ENCODE measurements around the gene CNGB1. TPM values are rescaled to one million over a fixed set of nuclear protein-coding genes. Genes with fewer than 3 reads are reported as not detected.
A peak's percentile ranks its signal among the peaks of the same experiment; 100 is the strongest.
"Not testable (repeated sequence)": the region's sequence is repeated elsewhere in the genome, so short reads cannot be mapped to it uniquely, and the experiment has no call there.

The CNGB1 gene
- total RNA-seq, 1 experiment from 2014 or later: not detected

- peaks cover 6% of the 10 kb centered on the region for H3K36me3 Mint-ChIP-seq (ENCODE audit: insufficient read depth, unreplicated experiment)
- BruUV-seq (replicated peaks): no TSS peak
- TF ChIP-seq CTCF (IDR thresholded peaks at IDR 0.05; ENCODE audit: unreplicated experiment): no peak
- peak; percentile 28 for DNase-seq (ENCODE audit: unreplicated experiment)
- intact Hi-C loops (cut with micrococcal nuclease): no loop called here
- ChIA-PET CTCF (interaction anchor here (0.8 to 1.8 kb wide), 6 partner anchors 12 to 343 kb away, joined by 3 to 5 read pairs (median 4); partner anchors contain the start of gene ZNF319), POLR2A (no interaction called here)
- no peaks in the 10 kb centered on the region for H3K9me3 Mint-ChIP-seq (ENCODE audit: unreplicated experiment)
- H3K27ac Mint-ChIP-seq (ENCODE audit: low read depth, unreplicated experiment): no peak overlapping the region
- no peaks in the 10 kb centered on the region for H3K27me3 Mint-ChIP-seq (ENCODE audit: insufficient read depth, unreplicated experiment)
- H3K4me3 Mint-ChIP-seq (ENCODE audit: unreplicated experiment): no peak overlapping the region
- peaks cover 26% of the 10 kb centered on the region for H3K4me1 Mint-ChIP-seq (ENCODE audit: insufficient read depth, unreplicated experiment)
Observed at GRCh38 chr16:57918994-57919393, 51.9 kb downstream of the CNGB1 start.

- no peak for DNase-seq (ENCODE audit: unreplicated experiment)
- TF ChIP-seq CTCF (IDR thresholded peaks at IDR 0.05; ENCODE audit: unreplicated experiment): no peak
- BruUV-seq (replicated peaks): no TSS peak
- Mint-ChIP-seq H3K27ac (ENCODE audit: low read depth, unreplicated experiment) (no peak overlapping the region), H3K4me1 (ENCODE audit: insufficient read depth, unreplicated experiment) (peaks cover 22% of the 10 kb centered on the region), H3K9me3 (ENCODE audit: unreplicated experiment) (no peaks in the 10 kb centered on the region), H3K4me3 (ENCODE audit: unreplicated experiment) (no peak overlapping the region), H3K36me3 (ENCODE audit: insufficient read depth, unreplicated experiment) (peaks cover 6% of the 10 kb centered on the region), H3K27me3 (ENCODE audit: insufficient read depth, unreplicated experiment) (no peaks in the 10 kb centered on the region)
- intact Hi-C loops (cut with micrococcal nuclease): no loop called here
- POLR2A ChIA-PET: no interaction called here
- CTCF ChIA-PET: interaction anchor here (0.9 to 1.8 kb wide), 3 partner anchors 12 to 342 kb away, joined by 3 to 4 read pairs (median 3); no protein-coding TSS in a partner anchor
Observed at GRCh38 chr16:57918444-57918843, 52.5 kb downstream of the CNGB1 start.

GRCh38 chr16:57917929-57918328 lies 53.0 kb downstream of the CNGB1 start:
- H3K4me3 Mint-ChIP-seq (ENCODE audit: unreplicated experiment); POLR2A ChIA-PET; H3K36me3 Mint-ChIP-seq (ENCODE audit: insufficient read depth, unreplicated experiment); BruUV-seq (replicated peaks); DNase-seq (ENCODE audit: unreplicated experiment); intact Hi-C loops (cut with micrococcal nuclease); H3K9me3 Mint-ChIP-seq (ENCODE audit: unreplicated experiment); H3K27me3 Mint-ChIP-seq (ENCODE audit: insufficient read depth, unreplicated experiment); H3K27ac Mint-ChIP-seq (ENCODE audit: low read depth, unreplicated experiment): not testable (repeated sequence)
- CTCF ChIA-PET: interaction anchor here (1.3 to 1.8 kb wide), 2 partner anchors 11 to 12 kb away, joined by 3 to 4 read pairs; no protein-coding TSS in a partner anchor
- H3K4me1 Mint-ChIP-seq (ENCODE audit: insufficient read depth, unreplicated experiment): peaks cover 22% of the 10 kb centered on the region

- H3K4me3 Mint-ChIP-seq (ENCODE audit: unreplicated experiment): peak overlapping the region; percentile 52
- intact Hi-C loops (cut with micrococcal nuclease): not testable (repeated sequence)
- BruUV-seq (replicated peaks): TSS peak; percentile 63
Observed at GRCh38 chr16:57917489-57917888, 53.4 kb downstream of the CNGB1 start.

GRCh38 chr16:57916735-57917438 lies 54.0 kb downstream of the CNGB1 start:
- H3K27me3 Mint-ChIP-seq (ENCODE audit: insufficient read depth, unreplicated experiment): no peaks in the 10 kb centered on the region
- H3K9me3 Mint-ChIP-seq (ENCODE audit: unreplicated experiment): no peaks in the 10 kb centered on the region
- no peak for TF ChIP-seq CTCF (IDR thresholded peaks at IDR 0.05; ENCODE audit: unreplicated experiment)
- peaks cover 25% of the 10 kb centered on the region for H3K4me1 Mint-ChIP-seq (ENCODE audit: insufficient read depth, unreplicated experiment)
- DNase-seq (ENCODE audit: unreplicated experiment): peak; percentile 54
- peaks cover 6% of the 10 kb centered on the region for H3K36me3 Mint-ChIP-seq (ENCODE audit: insufficient read depth, unreplicated experiment)
- H3K27ac Mint-ChIP-seq (ENCODE audit: low read depth, unreplicated experiment): no peak overlapping the region
- ChIA-PET POLR2A (interaction anchor here (1.9 kb wide), 1 partner anchor 83 kb away, joined by 4 read pairs; the partner anchor contains the start of gene ZNF319), CTCF (interaction anchor here (0.6 to 1.3 kb wide), 4 partner anchors 17 to 234 kb away, joined by 3 read pairs; no protein-coding TSS in a partner anchor)
- peak overlapping the region; percentile 52 for H3K4me3 Mint-ChIP-seq (ENCODE audit: unreplicated experiment)
- intact Hi-C loops (cut with micrococcal nuclease): no loop called here
- BruUV-seq (replicated peaks): no TSS peak

More at GRCh38 chr16:57917489-57917888, 53.4 kb downstream of the CNGB1 start:
- POLR2A ChIA-PET; H3K9me3 Mint-ChIP-seq (ENCODE audit: unreplicated experiment); H3K27ac Mint-ChIP-seq (ENCODE audit: low read depth, unreplicated experiment); H3K27me3 Mint-ChIP-seq (ENCODE audit: insufficient read depth, unreplicated experiment); DNase-seq (ENCODE audit: unreplicated experiment); CTCF ChIA-PET; H3K36me3 Mint-ChIP-seq (ENCODE audit: insufficient read depth, unreplicated experiment): not testable (repeated sequence)
- H3K4me1 Mint-ChIP-seq (ENCODE audit: insufficient read depth, unreplicated experiment): peaks cover 22% of the 10 kb centered on the region

Data from MCF 10A (cell line).